Measurements from ENCODE around the gene PTGES3L. TPM values are rescaled to one million over a fixed set of nuclear protein-coding genes. Genes with fewer than 3 reads are reported as not detected.

Gene PTGES3L
- total and polyA plus RNA-seq, 2 of the 13 experiments (the other 11 are each of a cell fraction or from before 2014, with no cell fraction given) = 1.2 to 2.9 TPM

DNA sequence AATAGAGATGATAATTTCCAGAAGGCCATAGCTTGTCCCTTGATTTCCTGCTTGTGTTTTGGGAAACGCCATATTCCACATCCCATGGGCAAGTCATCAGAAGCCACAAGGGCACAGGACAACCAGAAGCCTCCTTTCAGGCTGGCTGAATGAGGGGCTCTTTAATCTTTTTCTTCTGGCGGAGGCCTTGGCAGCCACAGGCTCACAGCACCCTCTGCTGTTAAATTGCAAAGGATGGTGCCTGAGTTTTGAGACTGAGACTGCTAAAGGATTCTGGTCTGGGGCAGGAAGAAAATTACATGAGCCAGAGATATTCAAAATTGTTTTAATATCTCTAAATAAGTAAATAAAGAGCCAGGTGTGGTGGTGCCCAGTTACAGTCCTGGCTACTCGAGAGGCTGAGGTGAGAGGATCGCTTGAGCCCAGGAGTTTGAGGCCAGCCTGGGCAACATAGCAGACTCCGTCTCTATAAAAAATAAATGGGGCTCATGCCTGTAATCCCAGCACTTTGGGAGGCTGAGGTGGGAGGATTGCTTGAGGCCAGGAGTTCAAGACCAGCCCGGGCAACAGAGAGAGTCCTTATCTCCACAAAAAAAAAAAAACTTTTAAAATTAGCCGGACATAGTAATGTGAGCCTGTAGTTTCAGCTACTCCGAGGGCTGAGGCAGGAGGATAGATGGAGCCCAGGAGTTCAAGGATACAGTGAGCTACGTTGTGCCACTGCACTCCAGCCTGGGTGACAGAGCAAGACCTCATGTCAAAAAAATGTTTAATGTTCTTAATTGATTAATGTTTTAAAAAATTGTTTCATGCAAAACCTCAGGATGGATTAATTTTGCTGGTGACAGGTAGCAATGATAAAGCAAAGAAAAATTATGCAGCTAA, 41.9 kb downstream of the PTGES3L start (continued):
- peak; percentile 69; the same call in 1 of the 2 replicates for TF ChIP-seq IKZF5 (CRISPR knock-in tag; IDR thresholded peaks at IDR 0.05)
- TF ChIP-seq PHF21A (CRISPR knock-in tag; IDR thresholded peaks at IDR 0.05) = peak; percentile 63; the same call in 1 of the 2 replicates
- TF ChIP-seq ZNF614 (CRISPR knock-in tag; IDR thresholded peaks at IDR 0.05; ENCODE audit: borderline replicate concordance) = 0 out of 2 replicates have a peak, but pooled peaks have one; percentile 35
- TF ChIP-seq, protein P1, sequence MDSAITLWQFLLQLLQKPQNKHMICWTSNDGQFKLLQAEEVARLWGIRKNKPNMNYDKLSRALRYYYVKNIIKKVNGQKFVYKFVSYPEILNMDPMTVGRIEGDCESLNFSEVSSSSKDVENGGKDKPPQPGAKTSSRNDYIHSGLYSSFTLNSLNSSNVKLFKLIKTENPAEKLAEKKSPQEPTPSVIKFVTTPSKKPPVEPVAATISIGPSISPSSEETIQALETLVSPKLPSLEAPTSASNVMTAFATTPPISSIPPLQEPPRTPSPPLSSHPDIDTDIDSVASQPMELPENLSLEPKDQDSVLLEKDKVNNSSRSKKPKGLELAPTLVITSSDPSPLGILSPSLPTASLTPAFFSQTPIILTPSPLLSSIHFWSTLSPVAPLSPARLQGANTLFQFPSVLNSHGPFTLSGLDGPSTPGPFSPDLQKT (CRISPR knock-in tag; IDR thresholded peaks at IDR 0.05; ENCODE audit: borderline replicate concordance) = no peak
- TF ChIP-seq ZNF367 (CRISPR knock-in tag; IDR thresholded peaks at IDR 0.05; ENCODE audit: borderline replicate concordance) = no peak
- peak; percentile 46; the same call in 1 of the 2 replicates for TF ChIP-seq TARDBP (CRISPR knock-in tag; IDR thresholded peaks at IDR 0.05)
- TF ChIP-seq TOPORS (CRISPR knock-in tag; IDR thresholded peaks at IDR 0.05) = no peak
- peak; percentile 38; the same call in 1 of the 2 replicates for TF ChIP-seq MIXL1 (CRISPR knock-in tag; IDR thresholded peaks at IDR 0.05)
- no peak for TF ChIP-seq ZBTB38 (CRISPR knock-in tag; IDR thresholded peaks at IDR 0.05)
- TF ChIP-seq MBNL3 (CRISPR knock-in tag; conservative IDR thresholded peaks at IDR 0.05) = no peak
- TF ChIP-seq ZMYM4 (CRISPR knock-in tag; IDR thresholded peaks at IDR 0.05) = no peak
- TF ChIP-seq KMT2B (CRISPR knock-in tag; IDR thresholded peaks at IDR 0.05) = no peak
- no peak for TF ChIP-seq MAFF (IDR thresholded peaks at IDR 0.05; ENCODE audit: low read depth, low read length)
- TF ChIP-seq ZNF550 (CRISPR knock-in tag; IDR thresholded peaks at IDR 0.05; ENCODE audit: borderline replicate concordance) = no peak
- peak; percentile 99 for TF ChIP-seq STAG1 (CRISPR knock-in tag; IDR thresholded peaks at IDR 0.05)
- TF ChIP-seq E2F2 (CRISPR knock-in tag; IDR thresholded peaks at IDR 0.05; ENCODE audit: borderline replicate concordance) = no peak
- TF ChIP-seq NFE2 (CRISPR knock-in tag; IDR thresholded peaks at IDR 0.05) = no peak
- no peak for TF ChIP-seq ISX (CRISPR knock-in tag; conservative IDR thresholded peaks at IDR 0.05)
- 0 out of 2 replicates have a peak, but pooled peaks have one; percentile 45 for TF ChIP-seq ZNF205 (CRISPR knock-in tag; IDR thresholded peaks at IDR 0.05)
- TF ChIP-seq ZNF33B (CRISPR knock-in tag; IDR thresholded peaks at IDR 0.05) = no peak
- TF ChIP-seq PITX1 (CRISPR knock-in tag; IDR thresholded peaks at IDR 0.05) = 0 out of 2 replicates have a peak, but pooled peaks have one; percentile 50
- TF ChIP-seq SMAD3 (CRISPR knock-in tag; IDR thresholded peaks at IDR 0.05) = peak; percentile 50; the same call in 1 of the 2 replicates
- TF ChIP-seq FOXK1 (CRISPR knock-in tag; IDR thresholded peaks at IDR 0.05; ENCODE audit: borderline replicate concordance, low read depth) = 0 out of 2 replicates have a peak, but pooled peaks have one; percentile 5
- TF ChIP-seq CEBPG (CRISPR knock-in tag; IDR thresholded peaks at IDR 0.05) = 0 out of 2 replicates have a peak, but pooled peaks have one; percentile 13
- TF ChIP-seq ZNF775 (CRISPR knock-in tag; IDR thresholded peaks at IDR 0.05; ENCODE audit: borderline replicate concordance) = no peak
- TF ChIP-seq REPIN1 (CRISPR knock-in tag; IDR thresholded peaks at IDR 0.05; ENCODE audit: borderline replicate concordance, low read depth) = 0 out of 2 replicates have a peak, but pooled peaks have one; percentile 39
- TF ChIP-seq IRX3 (CRISPR knock-in tag; IDR thresholded peaks at IDR 0.05; ENCODE audit: borderline replicate concordance, low read depth) = no peak
- TF ChIP-seq ASH2L (IDR thresholded peaks at IDR 0.05; ENCODE audit: insufficient read length, low read depth, low read length) = no peak
- TF ChIP-seq ZNF354B (CRISPR knock-in tag; IDR thresholded peaks at IDR 0.05) = peak; percentile 30; the same call in 1 of the 2 replicates

All from HepG2 (cell line).